Measurements from ENCODE around the gene SRSF1. TPM values are rescaled to one million over a fixed set of nuclear protein-coding genes. Genes with fewer than 3 reads are reported as not detected.

Gene SRSF1
- total RNA-seq, 2 experiments from 2014 or later, result 271 to 368 TPM

DNA sequence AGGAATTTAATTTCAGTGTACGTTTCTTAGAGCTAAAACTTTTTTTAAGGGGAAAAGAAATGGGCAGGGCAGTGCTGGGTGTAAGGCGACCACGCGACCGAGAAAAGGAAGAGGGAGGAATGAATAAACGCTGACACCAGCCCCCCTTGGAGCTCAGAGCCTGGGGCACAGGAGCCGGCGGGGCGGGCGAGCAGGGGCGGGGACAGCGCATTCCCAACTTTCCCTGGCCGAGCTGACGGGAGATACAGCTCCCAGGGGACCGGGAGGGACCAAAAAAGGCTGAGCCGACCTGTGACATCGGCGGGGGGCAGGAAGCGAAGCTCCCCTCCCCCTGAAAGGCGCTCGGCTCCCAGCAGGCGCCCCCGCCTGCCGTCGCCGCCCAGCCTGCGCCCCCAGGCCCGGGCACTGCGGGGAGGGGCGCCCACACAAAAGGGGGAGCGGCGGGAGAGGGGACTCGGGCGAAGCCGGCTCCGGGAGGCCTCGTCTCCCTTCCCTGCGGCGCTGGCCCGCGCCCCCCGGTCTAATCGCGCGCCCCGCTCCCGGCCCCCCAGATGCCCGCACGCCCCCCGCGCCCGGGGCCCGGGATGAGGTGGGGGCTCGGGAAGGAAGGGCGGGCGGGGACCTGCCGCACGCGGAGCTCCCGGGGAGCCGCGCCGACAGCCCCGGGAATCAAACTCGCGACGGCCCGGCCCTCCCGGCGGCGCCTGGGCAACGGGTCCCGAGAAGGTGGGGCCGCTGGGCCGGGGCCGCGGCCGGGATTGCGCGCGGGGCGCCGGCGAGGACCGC lies 52.5 kb downstream of the SRSF1 start:
- ChIA-PET CTCF (interaction anchor here (0.8 to 2.0 kb wide), 7 partner anchors 8 to 95 kb away, joined by 3 to 7 read pairs (median 4); partner anchors contain the start of gene VEZF1), POLR2A (interaction anchor here (0.6 to 0.8 kb wide), 2 partner anchors 52 to 378 kb away, joined by 3 to 4 read pairs; no protein-coding TSS in a partner anchor)
- Mint-ChIP-seq H3K4me1 (peaks cover 25% of the 10 kb centered on the region), H3K4me3 (peak overlapping the region; percentile 56), H3K27me3 (peaks cover 33% of the 10 kb centered on the region), H3K9me3 (ENCODE audit: low read depth) (no peaks in the 10 kb centered on the region), H3K36me3 (ENCODE audit: low read depth) (no peaks in the 10 kb centered on the region), H3K27ac (no peak overlapping the region)
- intact Hi-C loops (cut with DNase I, micrococcal nuclease), result loop anchor here (1.0 to 5.0 kb wide), 3 partner anchors 33 to 104 kb away; partner anchors contain the start of genes VEZF1 (in 2 of the 2) and MRPS23 (in 1 of the 2)
- DNase-seq (no peak), ATAC-seq (peak; percentile 11)

DNA sequence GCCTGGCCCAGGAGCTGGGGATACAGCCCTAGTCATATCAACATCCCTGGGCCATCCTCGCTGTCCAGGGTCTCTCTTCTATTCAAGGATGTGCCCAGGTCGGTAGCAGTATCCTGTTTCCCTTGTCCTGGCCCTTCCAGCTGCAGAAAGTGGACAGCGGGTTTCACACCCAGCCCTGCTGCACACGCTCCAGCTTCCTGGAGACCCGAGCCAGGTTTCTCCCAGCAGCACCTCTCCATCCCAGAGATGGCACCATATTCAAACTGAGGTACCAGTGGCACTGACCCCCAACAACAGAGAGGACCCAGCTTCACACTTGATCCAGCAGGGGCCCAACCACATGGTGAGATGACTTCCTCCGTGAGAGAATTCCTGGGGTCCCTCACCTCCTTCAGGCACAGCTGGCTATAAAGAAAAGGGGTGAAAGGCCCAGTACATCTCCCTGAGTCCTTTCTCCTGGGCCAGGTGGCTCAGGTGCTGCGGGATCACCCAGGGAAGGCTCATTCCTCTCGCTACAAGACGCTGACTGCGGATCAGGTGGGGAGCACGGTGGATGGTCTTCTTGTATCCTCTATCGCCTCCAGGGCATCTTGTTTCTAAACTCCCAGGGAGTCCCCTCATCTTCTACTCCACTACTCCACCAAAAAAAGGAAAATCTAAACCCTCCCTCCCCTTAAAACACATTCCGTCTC lies 53.2 kb downstream of the SRSF1 start:
- intact Hi-C loops (cut with DNase I, micrococcal nuclease), result loop anchor here in 1 of 2 experiments (5.0 kb wide), 1 partner anchor 33 kb away; the partner anchor contains the start of gene VEZF1
- ATAC-seq (no peak), DNase-seq (no peak)
- no peaks in the 10 kb centered on the region for H3K9me3 Mint-ChIP-seq (ENCODE audit: low read depth)
- H3K4me1 Mint-ChIP-seq, result peaks cover 29% of the 10 kb centered on the region
- no peak overlapping the region for H3K27ac Mint-ChIP-seq
- CTCF ChIA-PET, result interaction anchor here (0.8 to 2.0 kb wide), 9 partner anchors 8 to 103 kb away, joined by 3 to 7 read pairs (median 4); partner anchors contain the start of gene VEZF1
- no peaks in the 10 kb centered on the region for H3K36me3 Mint-ChIP-seq (ENCODE audit: low read depth)
- peaks cover 28% of the 10 kb centered on the region for H3K27me3 Mint-ChIP-seq
- H3K4me3 Mint-ChIP-seq, result peak overlapping the region; percentile 56
- POLR2A ChIA-PET, result interaction anchor here (0.5 to 0.8 kb wide), 3 partner anchors 53 to 379 kb away, joined by 3 to 4 read pairs (median 3); no protein-coding TSS in a partner anchor

Other genes with a start within 250 kb of the SRSF1 start
- 10 to 100 TPM; 42.6 to 69.7 TPM for gene MRPS23, start 157.2 kb downstream of the SRSF1 start, total RNA-seq
- gene CUEDC1, start 51.8 kb downstream of the SRSF1 start, total RNA-seq, result under 1 TPM in 1 of 2 experiments, not detected in 1; 0.14 TPM
- 10 to 100 TPM; 21.3 to 26.3 TPM for gene VEZF1, start 19.0 kb downstream of the SRSF1 start, total RNA-seq
- gene DYNLL2, start 76.2 kb upstream of the SRSF1 start, total RNA-seq, result 10 to 100 TPM; 21.3 to 28.3 TPM
- under 1 TPM; 0.16 to 0.27 TPM for gene OR4D1, start 141.1 kb upstream of the SRSF1 start, total RNA-seq
- not detected for gene OR4D2, start 159.7 kb upstream of the SRSF1 start, total RNA-seq
- not detected for gene EPX, start 185.5 kb upstream of the SRSF1 start, total RNA-seq
- gene MKS1, start 212.0 kb upstream of the SRSF1 start, total RNA-seq, result 10 to 100 TPM; 20.4 to 22.5 TPM
- gene LPO, start 231.3 kb upstream of the SRSF1 start, total RNA-seq, result under 1 TPM in 1 of 2 experiments, not detected in 1; 0.14 TPM